IPS DF 6.9 (cell line): ENCODE data around the gene MIEF1.

Experiments used
- DNase-seq: peaks from one replicate; pipeline ENCODE4 v3.0.0-alpha.2; 2013; ENCODE audit warnings: low read depth, low spot score
- H3K27ac ChIP-seq: one replicate; pipeline ENCODE4 v1.5.1; 2013; ENCODE audit warnings: low read length, control low read depth
- H3K27me3 ChIP-seq: 2 replicates; pipeline ENCODE4 v1.6.1; 2013; ENCODE audit warnings: mild to moderate bottlenecking, low read length; ENCODE audit not compliant: control insufficient read depth, insufficient read depth
- H3K36me3 ChIP-seq: 2 replicates; pipeline ENCODE4 v1.6.1; 2013; ENCODE audit warnings: low read length; ENCODE audit not compliant: control insufficient read depth, insufficient read depth
- H3K4me1 ChIP-seq: 2 replicates; pipeline ENCODE4 v1.6.1; 2013; ENCODE audit warnings: low read length; ENCODE audit not compliant: control insufficient read depth, insufficient read depth
- H3K4me3 ChIP-seq: 2 replicates; pipeline ENCODE4 v1.5.1; 2013; ENCODE audit warnings: mild to moderate bottlenecking, low read length
- H3K9me3 ChIP-seq: 2 replicates; pipeline ENCODE4 v1.6.1; 2013; ENCODE audit warnings: low read length, inconsistent platforms; ENCODE audit not compliant: control insufficient read depth, insufficient read depth
- WGBS: extraction: QIAGEN DNeasy Blood & Tissue Kit; methylation state at CpG from one replicate; pipeline ENCODE4 v1.1.7; 2013; ENCODE audit warnings: mixed read lengths, missing lambda C conversion rate; ENCODE audit not compliant: insufficient read length, insufficient coverage; 5-methylcytosine and 5-hydroxymethylcytosine counted together

MIEF1 gene

DNA sequence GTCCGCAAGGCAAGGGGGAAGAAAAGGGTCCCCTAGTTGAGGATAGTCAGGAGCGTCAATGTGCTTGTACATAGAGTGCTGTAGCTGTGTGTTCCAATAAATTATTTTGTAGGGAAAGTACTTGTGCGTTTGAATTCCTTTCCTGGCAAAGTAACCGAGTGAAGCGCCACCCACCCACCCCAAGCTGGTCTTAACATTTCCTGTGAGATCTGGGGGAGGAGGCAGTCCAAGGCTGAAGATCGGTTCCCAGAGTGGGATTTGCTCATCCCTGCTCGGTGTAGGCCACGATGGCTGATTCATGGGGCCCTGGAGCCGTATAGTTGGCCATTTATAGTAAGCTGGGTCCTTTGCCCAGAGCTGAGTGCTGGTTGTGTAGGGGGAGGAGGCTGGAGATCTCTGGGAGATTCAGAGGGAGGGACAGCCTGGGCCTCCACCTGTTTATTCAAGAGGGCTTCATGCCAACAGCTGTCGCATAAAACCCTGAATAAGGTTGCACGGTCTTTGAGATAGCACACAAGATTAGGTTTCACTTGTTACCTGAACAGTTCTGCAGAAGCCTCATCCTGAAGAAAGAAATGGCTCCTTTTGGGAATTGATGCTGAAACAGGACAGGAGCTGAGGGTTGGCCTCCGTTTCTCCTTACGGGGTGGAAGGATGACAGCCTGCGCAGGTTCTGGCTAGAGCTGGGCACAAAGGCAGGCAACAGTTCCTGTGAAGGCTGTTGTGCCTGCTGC lies 20.6 kb downstream of the MIEF1 start:
- no peaks in the 10 kb centered on the region for H3K27me3 ChIP-seq
- WGBS = no CpG with 5 or more reads among the region's 14 CpGs
- H3K9me3 ChIP-seq = no peaks in the 10 kb centered on the region
- no peak overlapping the region for H3K27ac ChIP-seq
- H3K36me3 ChIP-seq = peaks cover 27% of the 10 kb centered on the region
- no peak for DNase-seq
- no peak overlapping the region for H3K4me3 ChIP-seq
- H3K4me1 ChIP-seq = 0 out of 2 replicates have a peak, but pooled peaks cover 5% of the 10 kb centered on the region

DNA sequence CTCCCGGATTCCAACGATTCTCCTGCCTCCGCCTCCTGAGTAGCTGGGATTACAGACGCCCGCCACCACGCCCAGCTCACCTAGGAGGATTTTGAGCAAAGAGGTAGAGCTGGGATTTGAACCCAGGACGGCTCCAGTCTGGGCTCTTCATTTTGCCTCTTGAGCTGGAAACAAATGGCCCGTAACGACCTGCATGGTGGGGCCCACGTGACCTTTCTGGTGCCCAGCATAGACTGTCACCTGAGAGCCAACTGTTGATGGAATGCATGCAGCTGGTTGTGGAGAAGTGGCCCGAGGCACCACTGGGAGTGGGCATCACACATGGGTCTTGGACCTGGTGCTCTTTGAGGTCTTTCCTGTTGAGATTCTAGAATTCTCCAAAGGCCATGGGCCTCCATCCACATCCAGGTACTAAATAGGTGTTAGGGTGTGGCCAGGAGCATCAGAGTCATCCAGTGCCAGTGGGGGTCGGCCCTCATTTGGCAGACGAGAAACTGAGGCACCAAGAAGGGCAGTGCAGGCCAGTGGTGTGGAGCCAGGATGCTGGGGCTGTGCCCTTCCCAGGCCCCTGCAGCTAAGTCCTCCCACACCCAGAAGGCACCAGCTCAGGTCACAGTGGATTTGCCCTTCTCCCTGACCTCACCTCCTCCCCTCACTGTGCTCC lies 22.1 kb downstream of the MIEF1 start:
- no peak for DNase-seq
- Histone ChIP-seq H3K27ac (no peak overlapping the region), H3K4me1 (peaks cover 5% of the 10 kb centered on the region; the same call in 1 of the 2 replicates), H3K36me3 (peaks cover 33% of the 10 kb centered on the region), H3K4me3 (no peak overlapping the region), H3K27me3 (no peaks in the 10 kb centered on the region), H3K9me3 (no peaks in the 10 kb centered on the region)
- no CpG with 5 or more reads among the region's 13 CpGs for WGBS

DNA sequence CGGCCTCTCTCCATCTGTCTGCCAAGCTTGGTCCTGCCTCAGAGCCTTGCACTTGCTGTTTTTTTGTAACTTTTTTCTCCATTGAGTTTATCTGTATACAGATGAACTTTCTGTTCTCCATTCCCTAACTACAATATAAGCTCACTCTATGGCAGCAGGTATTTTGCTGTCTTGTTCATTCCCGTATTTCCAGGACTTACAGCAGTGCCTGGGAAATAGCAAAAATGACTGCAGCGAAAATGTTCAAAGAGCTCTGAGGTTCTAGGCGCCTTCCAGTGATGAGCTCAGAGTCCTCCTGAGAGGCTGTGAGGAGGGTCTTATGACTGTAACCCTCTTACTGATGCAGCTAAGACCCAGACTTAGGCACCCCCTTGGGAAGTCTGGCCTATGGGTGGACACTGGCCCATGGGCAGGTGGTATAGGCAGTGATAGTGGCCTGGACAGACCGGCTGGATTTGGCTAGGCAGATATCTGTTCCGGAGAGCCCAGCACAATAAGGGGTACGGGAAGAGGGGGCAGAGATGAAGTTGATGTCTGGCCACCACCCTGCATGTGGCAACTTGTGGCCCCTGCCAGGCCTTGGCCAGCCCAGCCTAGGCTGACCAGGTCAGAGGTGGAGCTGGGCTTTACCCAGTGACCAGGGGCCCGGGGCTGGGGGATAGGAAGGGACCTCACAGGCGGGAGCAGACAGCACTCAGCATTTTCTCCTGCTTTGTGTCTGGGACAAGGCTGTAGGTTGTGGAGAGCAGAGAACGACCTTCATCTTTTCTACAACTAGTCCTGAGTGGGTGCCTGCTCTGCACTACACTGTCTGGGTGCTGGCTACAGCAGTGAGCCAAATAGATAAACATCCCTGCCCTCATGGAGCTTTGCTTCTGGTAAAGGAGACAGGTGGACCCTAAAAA lies 22.9 kb downstream of the MIEF1 start:
- no peak overlapping the region for H3K4me3 ChIP-seq
- no peak for DNase-seq
- H3K9me3 ChIP-seq = no peaks in the 10 kb centered on the region
- no CpG with 5 or more reads among the region's 10 CpGs for WGBS
- peaks cover 5% of the 10 kb centered on the region; the same call in 1 of the 2 replicates for H3K4me1 ChIP-seq
- no peaks in the 10 kb centered on the region for H3K27me3 ChIP-seq
- no peak overlapping the region for H3K27ac ChIP-seq
- peaks cover 35% of the 10 kb centered on the region for H3K36me3 ChIP-seq

DNA sequence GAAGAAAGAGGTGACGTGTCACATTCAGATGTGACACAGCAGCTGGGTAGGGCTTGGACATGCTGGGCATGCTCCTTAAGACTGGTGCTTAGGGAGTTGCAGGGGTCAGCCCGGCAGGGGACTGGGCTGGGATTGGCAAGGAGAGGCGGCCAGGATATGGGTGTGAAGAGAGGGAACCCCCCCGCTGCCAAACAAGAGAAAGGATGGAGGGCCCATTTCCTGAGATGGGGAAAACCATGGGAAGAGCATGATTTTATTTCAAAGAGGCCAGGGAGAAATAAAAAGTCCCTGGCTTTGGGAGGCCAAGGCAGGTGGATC lies 23.5 kb downstream of the MIEF1 start:
- no CpG with 5 or more reads among the region's 4 CpGs for WGBS
- H3K36me3 ChIP-seq = peaks cover 35% of the 10 kb centered on the region
- H3K4me1 ChIP-seq = peaks cover 5% of the 10 kb centered on the region; the same call in 1 of the 2 replicates

DNA sequence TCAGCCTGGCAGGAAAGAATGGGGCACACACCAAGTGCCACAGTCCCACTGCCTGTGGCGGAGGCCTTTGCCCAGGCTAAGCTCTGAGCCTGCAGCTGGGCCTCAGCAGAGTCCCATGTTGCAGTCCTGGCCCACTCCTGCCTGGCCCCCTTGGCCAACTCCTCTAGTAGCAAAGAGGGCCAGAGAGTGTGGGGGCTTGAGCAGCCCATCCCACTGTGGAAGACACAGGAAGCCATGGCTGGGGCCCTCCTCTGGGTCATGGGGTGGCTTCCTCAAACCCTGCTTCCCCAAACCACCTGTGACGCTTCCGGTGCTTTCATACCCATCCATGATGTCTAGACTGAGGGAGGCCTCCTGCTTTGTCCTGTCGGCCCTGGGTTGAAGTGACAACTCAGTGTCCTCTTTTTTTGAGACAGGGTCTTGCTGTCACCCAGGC lies 24.7 kb downstream of the MIEF1 start:
- no CpG with 5 or more reads among the region's 4 CpGs for WGBS
- Histone ChIP-seq H3K27me3 (no peaks in the 10 kb centered on the region), H3K27ac (no peak overlapping the region), H3K4me3 (no peak overlapping the region), H3K9me3 (no peaks in the 10 kb centered on the region), H3K36me3 (peaks cover 29% of the 10 kb centered on the region), H3K4me1 (peaks cover 5% of the 10 kb centered on the region; the same call in 1 of the 2 replicates)
- DNase-seq = no peak

More for the DNA sequence above, 23.5 kb downstream of the MIEF1 start:
- no peaks in the 10 kb centered on the region for H3K27me3 ChIP-seq
- H3K4me3 ChIP-seq = no peak overlapping the region
- DNase-seq = no peak
- no peaks in the 10 kb centered on the region for H3K9me3 ChIP-seq
- no peak overlapping the region for H3K27ac ChIP-seq

DNA sequence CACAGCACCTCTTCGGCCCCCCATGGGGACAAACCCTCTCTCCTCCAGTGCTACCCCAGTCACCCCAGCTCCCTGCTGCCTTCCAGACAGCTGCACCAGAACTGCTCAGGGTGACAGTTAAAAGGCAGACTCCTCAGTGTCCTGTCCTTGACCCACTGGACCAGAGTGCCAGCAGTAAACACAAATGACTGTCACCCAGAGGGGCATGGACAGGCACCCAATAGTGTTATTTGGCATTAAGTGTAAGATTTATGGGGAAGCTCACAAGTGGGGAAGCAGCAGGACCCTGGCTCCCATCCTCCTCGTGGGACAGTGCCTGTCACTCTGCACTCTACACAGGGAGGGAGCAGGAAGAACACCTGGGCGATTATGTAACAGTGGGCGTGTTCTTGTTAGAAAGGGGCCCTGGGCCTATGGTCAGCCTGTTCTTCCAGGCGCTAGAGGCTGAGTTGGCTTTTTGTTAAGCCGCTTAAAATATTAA lies 25.4 kb downstream of the MIEF1 start:
- Histone ChIP-seq H3K36me3 (peaks cover 24% of the 10 kb centered on the region), H3K27me3 (no peaks in the 10 kb centered on the region)
- no peak for DNase-seq

DNA sequence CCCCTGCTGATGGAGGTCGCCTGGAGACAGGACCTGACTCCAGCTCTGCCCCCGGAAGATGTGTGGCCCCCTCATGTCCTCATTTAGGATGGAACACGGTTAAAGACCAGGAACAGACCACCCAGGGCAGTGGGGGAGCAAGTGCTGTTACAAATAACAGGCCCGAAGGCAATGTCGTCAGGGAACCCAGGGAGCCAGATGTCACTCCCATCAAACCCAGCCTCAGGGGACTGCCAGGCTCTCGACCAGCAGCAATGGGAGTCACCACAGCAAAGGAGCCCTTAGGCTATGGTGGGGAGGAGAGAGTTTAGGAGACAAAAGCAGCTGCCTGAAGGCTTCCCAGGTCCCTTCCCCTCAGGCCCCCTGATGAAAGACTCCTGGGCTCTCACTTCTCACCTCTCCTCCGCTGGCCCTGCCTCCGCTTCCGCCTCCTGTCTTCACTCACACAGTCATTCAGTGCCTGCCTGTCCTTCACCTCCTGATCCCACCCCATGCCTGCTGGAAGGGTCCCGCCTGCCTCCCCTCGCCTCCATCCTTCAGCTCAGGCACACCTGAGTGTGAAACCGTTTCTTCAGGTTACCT lies 26.1 kb downstream of the MIEF1 start:
- Histone ChIP-seq H3K27me3 (no peaks in the 10 kb centered on the region), H3K36me3 (peaks cover 17% of the 10 kb centered on the region), H3K9me3 (no peaks in the 10 kb centered on the region), H3K4me1 (peaks cover 5% of the 10 kb centered on the region; the same call in 1 of the 2 replicates), H3K27ac (no peak overlapping the region), H3K4me3 (no peak overlapping the region)
- WGBS = no CpG with 5 or more reads among the region's 12 CpGs
- DNase-seq = no peak

More for the DNA sequence above, 25.4 kb downstream of the MIEF1 start:
- Histone ChIP-seq H3K27ac (no peak overlapping the region), H3K4me3 (no peak overlapping the region), H3K9me3 (no peaks in the 10 kb centered on the region), H3K4me1 (peaks cover 5% of the 10 kb centered on the region; the same call in 1 of the 2 replicates)
- WGBS = no CpG with 5 or more reads among the region's 6 CpGs

DNA sequence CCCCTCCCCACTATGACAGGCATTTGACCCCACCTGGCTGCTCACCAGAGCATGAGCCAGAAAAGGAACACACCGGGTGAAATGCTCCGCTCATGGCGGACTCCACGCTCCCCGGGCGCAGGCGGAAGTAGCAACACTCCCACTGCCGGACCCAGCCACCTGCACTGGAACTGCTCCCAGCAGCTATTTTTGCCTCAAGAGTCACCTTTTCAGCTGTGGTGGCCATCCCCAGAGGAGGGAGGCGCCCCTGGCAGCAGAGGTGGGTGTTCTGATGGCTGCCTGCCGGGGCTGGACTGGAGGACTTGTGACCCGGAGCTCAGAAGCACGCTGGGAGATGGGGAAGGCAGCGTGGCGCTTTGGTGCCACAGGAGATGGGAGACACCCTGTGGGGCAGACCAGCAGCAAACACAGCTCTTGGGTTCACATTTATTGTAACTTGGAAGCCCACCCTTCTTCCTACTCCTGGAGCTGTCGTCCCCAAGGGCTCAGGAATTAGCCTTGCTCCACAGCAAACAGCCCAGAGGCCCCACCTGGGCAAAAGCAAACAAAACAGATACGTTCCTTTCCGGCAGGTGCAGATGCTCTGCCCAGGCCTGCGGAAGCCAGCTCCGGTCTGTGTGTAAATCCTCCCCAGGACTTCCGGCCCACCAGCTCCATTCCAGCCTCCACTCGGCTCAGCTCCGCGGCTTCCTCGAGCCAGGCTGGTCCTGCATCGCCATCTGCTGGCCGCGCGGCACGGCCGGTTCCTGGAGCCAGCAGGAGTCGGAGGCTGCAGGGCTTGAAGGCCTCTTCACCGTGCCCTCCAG lies 26.8 kb downstream of the MIEF1 start:
- no peak overlapping the region for H3K27ac ChIP-seq

DNA sequence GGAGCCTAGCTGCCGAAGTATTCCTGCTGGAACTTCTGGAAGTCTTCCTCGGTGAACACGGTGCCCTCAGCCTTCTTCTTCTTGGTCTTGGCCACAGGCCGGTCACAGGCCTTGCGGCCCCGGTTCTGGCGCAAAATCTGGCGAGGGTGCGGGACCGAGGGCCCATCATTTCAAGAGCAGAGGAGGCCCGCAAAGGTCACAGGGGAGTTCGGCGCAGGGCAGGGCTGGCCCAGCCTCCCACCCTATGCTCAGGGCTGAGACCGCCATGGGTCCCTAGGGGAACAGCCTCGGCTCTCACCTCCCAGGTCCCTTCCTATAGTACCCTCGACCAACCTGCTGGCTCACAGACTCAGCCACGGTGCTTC lies 27.4 kb downstream of the MIEF1 start:
- Histone ChIP-seq H3K4me1 (peaks cover 3% of the 10 kb centered on the region; the same call in 1 of the 2 replicates), H3K27ac (no peak overlapping the region), H3K27me3 (no peaks in the 10 kb centered on the region), H3K36me3 (peaks cover 10% of the 10 kb centered on the region), H3K4me3 (no peak overlapping the region), H3K9me3 (no peaks in the 10 kb centered on the region)
- no CpG with 5 or more reads among the region's 17 CpGs for WGBS
- no peak for DNase-seq

More for the DNA sequence above, 26.8 kb downstream of the MIEF1 start:
- Histone ChIP-seq H3K36me3 (peaks cover 14% of the 10 kb centered on the region), H3K4me3 (no peak overlapping the region), H3K9me3 (no peaks in the 10 kb centered on the region), H3K4me1 (peaks cover 3% of the 10 kb centered on the region; the same call in 1 of the 2 replicates), H3K27me3 (no peaks in the 10 kb centered on the region)
- no peak for DNase-seq
- no CpG with 5 or more reads among the region's 32 CpGs for WGBS
